Measurements from ENCODE around the gene SPOCK1. TPM values are rescaled to one million over a fixed set of nuclear protein-coding genes. Genes with fewer than 3 reads are reported as not detected.

The SPOCK1 gene
- total and polyA plus RNA-seq, 2 of the 4 experiments (the other 2 are of a cell fraction) = 5.0 to 20.3 TPM

DNA sequence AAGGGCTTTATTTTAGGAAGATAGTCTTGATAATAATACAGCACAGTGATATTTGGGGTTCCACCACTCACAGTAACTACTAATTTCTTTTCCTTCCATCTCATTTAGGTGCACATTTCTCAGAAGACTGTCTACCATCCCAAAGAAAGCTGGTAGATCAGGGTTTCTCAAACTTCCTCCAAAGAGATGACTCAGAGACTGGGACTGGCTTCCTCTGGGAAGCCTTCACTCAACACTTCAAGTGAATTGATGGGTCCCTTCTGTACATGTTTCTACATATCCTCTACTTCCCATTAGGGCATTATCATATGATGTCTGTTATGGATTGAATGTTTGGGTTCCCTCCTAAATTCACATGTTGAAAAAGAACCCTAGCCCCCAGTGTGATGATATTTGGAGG lies 138.5 kb downstream of the SPOCK1 start:
- H3K27ac ChIP-seq (ENCODE audit: insufficient read depth, low read length) = no peak overlapping the region
- dilution Hi-C loops (cut with HindIII; ENCODE audit: low sequenced_read_pairs, unreplicated experiment) = no loop called here
- BruUV-seq (replicated peaks) = no TSS peak
- no peak overlapping the region for H3K56ac ChIP-seq (ENCODE audit: extremely low read depth, insufficient read depth, low read length)
- no peak overlapping the region for H4K91ac ChIP-seq (ENCODE audit: insufficient read depth, low read depth, low read length)
- no peak overlapping the region for H3K14ac ChIP-seq (replicated peaks; ENCODE audit: low read depth, low read length)
- H2BK120ac ChIP-seq (ENCODE audit: low read depth, low read length) = no peak overlapping the region
- ChIA-PET CTCF (no interaction called here), POLR2A (ENCODE audit: unreplicated experiment) (no interaction called here)
- TF ChIP-seq NFE2L2 (IDR thresholded peaks at IDR 0.05; ENCODE audit: low read depth, low read length) = no peak
- TF ChIP-seq, protein P1, sequence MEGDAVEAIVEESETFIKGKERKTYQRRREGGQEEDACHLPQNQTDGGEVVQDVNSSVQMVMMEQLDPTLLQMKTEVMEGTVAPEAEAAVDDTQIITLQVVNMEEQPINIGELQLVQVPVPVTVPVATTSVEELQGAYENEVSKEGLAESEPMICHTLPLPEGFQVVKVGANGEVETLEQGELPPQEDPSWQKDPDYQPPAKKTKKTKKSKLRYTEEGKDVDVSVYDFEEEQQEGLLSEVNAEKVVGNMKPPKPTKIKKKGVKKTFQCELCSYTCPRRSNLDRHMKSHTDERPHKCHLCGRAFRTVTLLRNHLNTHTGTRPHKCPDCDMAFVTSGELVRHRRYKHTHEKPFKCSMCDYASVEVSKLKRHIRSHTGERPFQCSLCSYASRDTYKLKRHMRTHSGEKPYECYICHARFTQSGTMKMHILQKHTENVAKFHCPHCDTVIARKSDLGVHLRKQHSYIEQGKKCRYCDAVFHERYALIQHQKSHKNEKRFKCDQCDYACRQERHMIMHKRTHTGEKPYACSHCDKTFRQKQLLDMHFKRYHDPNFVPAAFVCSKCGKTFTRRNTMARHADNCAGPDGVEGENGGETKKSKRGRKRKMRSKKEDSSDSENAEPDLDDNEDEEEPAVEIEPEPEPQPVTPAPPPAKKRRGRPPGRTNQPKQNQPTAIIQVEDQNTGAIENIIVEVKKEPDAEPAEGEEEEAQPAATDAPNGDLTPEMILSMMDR (conservative IDR thresholded peaks at IDR 0.05; ENCODE audit: low read depth, low read length) = no peak
- no peak for TF ChIP-seq MXI1 (IDR thresholded peaks at IDR 0.05; ENCODE audit: borderline replicate concordance, low read depth, low read length)
- TF ChIP-seq, protein P2, sequence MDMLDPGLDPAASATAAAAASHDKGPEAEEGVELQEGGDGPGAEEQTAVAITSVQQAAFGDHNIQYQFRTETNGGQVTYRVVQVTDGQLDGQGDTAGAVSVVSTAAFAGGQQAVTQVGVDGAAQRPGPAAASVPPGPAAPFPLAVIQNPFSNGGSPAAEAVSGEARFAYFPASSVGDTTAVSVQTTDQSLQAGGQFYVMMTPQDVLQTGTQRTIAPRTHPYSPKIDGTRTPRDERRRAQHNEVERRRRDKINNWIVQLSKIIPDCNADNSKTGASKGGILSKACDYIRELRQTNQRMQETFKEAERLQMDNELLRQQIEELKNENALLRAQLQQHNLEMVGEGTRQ (IDR thresholded peaks at IDR 0.05; ENCODE audit: low read depth, low read length) = no peak
- no peak overlapping the region for H2AK5ac ChIP-seq (ENCODE audit: low read depth, low read length)
- no peak overlapping the region for H3K23ac ChIP-seq (ENCODE audit: low read depth, low read length)
- H3K4me1 ChIP-seq (ENCODE audit: control insufficient read depth, insufficient read depth, low read length) = no peaks in the 10 kb centered on the region
- H3K27me3 ChIP-seq (ENCODE audit: control insufficient read depth, insufficient read depth, low read length) = no peaks in the 10 kb centered on the region
- no peak overlapping the region for H2BK5ac ChIP-seq (ENCODE audit: low read depth, low read length, poor library complexity, severe bottlenecking)
- DNase-seq (no peak), ATAC-seq (ENCODE audit: low read depth) (no peak)
- in situ Hi-C loops (cut with MboI; ENCODE audit: low sequenced_read_pairs) = no loop called here
- H2BK20ac ChIP-seq (ENCODE audit: low read depth, low read length) = no peak overlapping the region
- no peak overlapping the region for H2AK9ac ChIP-seq (replicated peaks; ENCODE audit: low read depth, low read length, poor library complexity)
- no peaks in the 10 kb centered on the region for H4K20me1 ChIP-seq (ENCODE audit: insufficient read depth, low read length)
- no peak overlapping the region for H4K8ac ChIP-seq (ENCODE audit: low read depth in 2 of 2, low read length in 2 of 2)
- no peak overlapping the region for H2BK15ac ChIP-seq (ENCODE audit: low read depth, low read length)
- H3K4me3 ChIP-seq (ENCODE audit: insufficient read depth, low read depth, low read length) = no peak overlapping the region
- no peak overlapping the region for H3K4me2 ChIP-seq (ENCODE audit: low read depth, low read length)
- H4K5ac ChIP-seq (ENCODE audit: low read depth, low read length) = no peak overlapping the region
- intact Hi-C loops (cut with micrococcal nuclease) = no loop called here
- no peak overlapping the region for H3K4ac ChIP-seq (ENCODE audit: low read depth, low read length)
- no peaks in the 10 kb centered on the region for H3K9me3 ChIP-seq (ENCODE audit: control insufficient read depth, insufficient read depth, low read length)
- no peak overlapping the region for H3K9ac ChIP-seq (ENCODE audit: low read depth, low read length)
- H3K79me1 ChIP-seq (ENCODE audit: low read depth in 1 of 2, low read length in 2 of 2) = no peaks in the 10 kb centered on the region
- H3K36me3 ChIP-seq (ENCODE audit: control insufficient read depth, insufficient read depth, low read length) = no peaks in the 10 kb centered on the region
- H3K9me1 ChIP-seq (ENCODE audit: insufficient read depth, low read length) = no peaks in the 10 kb centered on the region
- H3K18ac ChIP-seq (ENCODE audit: low read depth, low read length) = no peak overlapping the region
- no peak overlapping the region for H2AFZ ChIP-seq (replicated peaks; ENCODE audit: low read length, poor library complexity)

Data from IMR-90 (cell line).